H1 (cell line): ENCODE data around the gene LYPD4.

Experiments
- CBX8 ChIP-seq: fragments of 300-800, 300-1000 bp; sonication (generic); IDR thresholded peaks from 2 replicates; pipeline ENCODE4 v1.7.1; 2016; ENCODE audit warnings: low read depth, low read length, borderline replicate concordance
- EZH2 ChIP-seq: fragments of 200-600 bp; sonication (generic); IDR thresholded peaks from 2 replicates; pipeline ENCODE4 v1.7.1; 2012; ENCODE audit warnings: low read depth, mild to moderate bottlenecking, moderate library complexity, low read length, inconsistent platforms; ENCODE audit not compliant: severe bottlenecking
- NRF1 ChIP-seq: IDR thresholded peaks from 2 replicates; pipeline ENCODE4 v1.6.1; 2011; ENCODE audit warnings: mild to moderate bottlenecking, low read depth, low read length, improper control_type of control experiment
- POLR2A ChIP-seq, 2 experiments: IDR thresholded peaks; 1 replicate in 1 of 2; 2 replicates in 1 of 2; pipeline ENCODE4 v1.6.1; 2011; ENCODE audit warnings: low read depth in 2 of 2, low read length in 2 of 2, mild to moderate bottlenecking in 2 of 2; ENCODE audit errors: control extremely low read depth in 1 of 2
- POLR2AphosphoS5 ChIP-seq: IDR thresholded peaks from 2 replicates; pipeline ENCODE4 v1.6.1; 2011; ENCODE audit warnings: low read depth, low read length
- ZNF274 ChIP-seq: IDR thresholded peaks from 2 replicates; pipeline ENCODE4 v1.7.0; 2012; ENCODE audit warnings: low read length, borderline replicate concordance; ENCODE audit errors: extremely low read depth
- TF ChIP-seq, protein P1 (sequence below), 3 experiments: IDR thresholded peaks; 1 replicate in 2 of 3; 2 replicates in 1 of 3; pipeline versions ENCODE4 v1.5.1 to v1.6.1; 2011; ENCODE audit warnings: low read length in 3 of 3, mild to moderate bottlenecking in 3 of 3, inconsistent platforms in 2 of 3, low read depth in 1 of 3, moderate library complexity in 1 of 3; ENCODE audit not compliant: insufficient read depth in 1 of 3; ENCODE audit errors: control extremely low read depth in 1 of 3

DNA sequence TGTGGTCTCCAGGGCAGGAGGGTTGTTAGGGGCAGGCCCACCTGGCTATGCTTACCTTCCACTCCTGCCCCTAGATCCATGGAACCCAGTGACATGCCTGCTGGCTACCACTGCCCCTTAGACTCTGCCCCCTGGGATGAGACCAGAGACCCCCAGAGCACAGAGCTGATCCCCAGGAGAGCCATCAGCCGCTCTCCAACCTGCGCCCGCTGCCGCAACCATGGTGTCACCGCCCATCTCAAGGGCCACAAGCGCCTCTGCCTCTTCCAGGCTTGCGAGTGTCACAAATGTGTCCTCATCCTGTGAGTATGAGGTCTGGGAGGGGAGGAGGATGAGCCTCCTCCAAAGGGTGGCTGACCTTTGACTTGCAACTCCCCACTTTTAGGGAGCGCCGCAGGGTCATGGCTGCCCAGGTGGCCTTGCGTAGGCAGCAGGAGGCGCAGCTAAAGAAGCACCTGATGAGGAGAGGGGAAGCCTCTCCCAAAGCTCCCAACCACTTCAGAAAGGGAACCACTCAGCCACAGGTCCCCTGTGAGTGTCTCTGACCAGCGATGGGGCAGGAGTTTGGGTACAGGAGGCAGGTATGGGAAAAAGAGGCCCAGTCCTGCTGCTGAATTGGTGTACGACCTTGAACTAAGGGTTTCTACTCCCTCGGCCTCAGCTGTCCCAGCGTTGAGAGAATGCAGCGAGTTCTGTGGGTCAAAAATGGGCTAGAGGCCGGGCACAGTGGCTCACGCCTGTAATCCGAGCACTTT is 3.0 kb upstream of the LYPD4 start:
- no peak for TF ChIP-seq CBX8
- no peak for TF ChIP-seq POLR2A (IDR thresholded peaks at IDR 0.05; ENCODE audit: control extremely low read depth in 1 of 2, low read depth in 2 of 2, low read length in 2 of 2)
- TF ChIP-seq POLR2AphosphoS5, result no peak
- TF ChIP-seq, protein P1, sequence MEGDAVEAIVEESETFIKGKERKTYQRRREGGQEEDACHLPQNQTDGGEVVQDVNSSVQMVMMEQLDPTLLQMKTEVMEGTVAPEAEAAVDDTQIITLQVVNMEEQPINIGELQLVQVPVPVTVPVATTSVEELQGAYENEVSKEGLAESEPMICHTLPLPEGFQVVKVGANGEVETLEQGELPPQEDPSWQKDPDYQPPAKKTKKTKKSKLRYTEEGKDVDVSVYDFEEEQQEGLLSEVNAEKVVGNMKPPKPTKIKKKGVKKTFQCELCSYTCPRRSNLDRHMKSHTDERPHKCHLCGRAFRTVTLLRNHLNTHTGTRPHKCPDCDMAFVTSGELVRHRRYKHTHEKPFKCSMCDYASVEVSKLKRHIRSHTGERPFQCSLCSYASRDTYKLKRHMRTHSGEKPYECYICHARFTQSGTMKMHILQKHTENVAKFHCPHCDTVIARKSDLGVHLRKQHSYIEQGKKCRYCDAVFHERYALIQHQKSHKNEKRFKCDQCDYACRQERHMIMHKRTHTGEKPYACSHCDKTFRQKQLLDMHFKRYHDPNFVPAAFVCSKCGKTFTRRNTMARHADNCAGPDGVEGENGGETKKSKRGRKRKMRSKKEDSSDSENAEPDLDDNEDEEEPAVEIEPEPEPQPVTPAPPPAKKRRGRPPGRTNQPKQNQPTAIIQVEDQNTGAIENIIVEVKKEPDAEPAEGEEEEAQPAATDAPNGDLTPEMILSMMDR (IDR thresholded peaks at IDR 0.05; ENCODE audit: control extremely low read depth in 1 of 3, insufficient read depth in 1 of 3, low read depth in 1 of 3, low read length in 3 of 3), result no peak
- no peak for TF ChIP-seq ZNF274
- TF ChIP-seq NRF1, result no peak
- no peak for TF ChIP-seq EZH2
